Large intestine (tissue), 3 donors: ENCODE results near the gene KCNQ1. TPM values are rescaled to one million over a fixed set of nuclear protein-coding genes. Genes with fewer than 3 reads are reported as not detected.

ENCODE experiments used
- DNase-seq, 2 donors: peaks; one replicate each; pipeline versions ENCODE4 v3.0.0 to v3.0.0-alpha.2; 2013
- H3K27ac ChIP-seq: one replicate; pipeline ENCODE4 v1.5.1; 2013; ENCODE audit warnings: low read length
- H3K27me3 ChIP-seq: 2 replicates; pipeline ENCODE4 v1.6.1; 2013; ENCODE audit warnings: low read length; ENCODE audit not compliant: control insufficient read depth, insufficient read depth
- H3K36me3 ChIP-seq: 2 replicates; pipeline ENCODE4 v1.6.1; 2013; ENCODE audit warnings: low read length; ENCODE audit not compliant: control insufficient read depth, insufficient read depth
- H3K4me1 ChIP-seq: one replicate; pipeline ENCODE4 v1.6.1; 2013; ENCODE audit warnings: low read length; ENCODE audit not compliant: control insufficient read depth, insufficient read depth
- H3K4me3 ChIP-seq: one replicate; pipeline ENCODE4 v1.5.1; 2013; ENCODE audit warnings: low read length
- H3K9me3 ChIP-seq: one replicate; pipeline ENCODE4 v1.6.1; 2013; ENCODE audit warnings: mild to moderate bottlenecking, low read depth, low read length, moderate library complexity; ENCODE audit not compliant: control insufficient read depth
- WGBS: methylation state at CpG from one replicate; pipeline ENCODE4 v1.1.5; 2013; ENCODE audit warnings: low lambda C conversion rate; ENCODE audit not compliant: insufficient coverage; 5-methylcytosine and 5-hydroxymethylcytosine counted together
- polyA plus RNA-seq: library from polyadenylated mRNA; unstranded; fragments of 120-200 nt; gene quantifications from one replicate; pipeline ENCODE4 v1.2.1, GENCODE V29; 2013

The KCNQ1 gene
- polyA plus RNA-seq, 1 donor, result 19.5 TPM

GRCh38 chr11:2650343-2650867, 205.6 kb downstream of the KCNQ1 start:
- no peaks in the 10 kb centered on the region for H3K27me3 ChIP-seq
- no peak for DNase-seq
- H3K27ac ChIP-seq, result no peak overlapping the region
- no peaks in the 10 kb centered on the region for H3K36me3 ChIP-seq
- H3K4me1 ChIP-seq, result no peaks in the 10 kb centered on the region
- H3K4me3 ChIP-seq, result no peak overlapping the region
- H3K9me3 ChIP-seq, result peaks cover 80% of the 10 kb centered on the region
- 100% methylated on average over 2 of the region's 2 CpGs for WGBS

- H3K4me3 ChIP-seq, result no peak overlapping the region
- DNase-seq, result no peak
- peaks cover 77% of the 10 kb centered on the region for H3K9me3 ChIP-seq
- no peaks in the 10 kb centered on the region for H3K36me3 ChIP-seq
- no peaks in the 10 kb centered on the region for H3K4me1 ChIP-seq
- no peak overlapping the region for H3K27ac ChIP-seq
- no peaks in the 10 kb centered on the region for H3K27me3 ChIP-seq
- no CpG with 5 or more reads among the region's 4 CpGs for WGBS
These were observed 206.3 kb downstream of the KCNQ1 start for GRCh38 chr11:2651054-2651617.

- no peak for DNase-seq
- Histone ChIP-seq H3K27me3 (no peaks in the 10 kb centered on the region), H3K4me3 (no peak overlapping the region), H3K27ac (no peak overlapping the region), H3K4me1 (no peaks in the 10 kb centered on the region), H3K9me3 (peaks cover 78% of the 10 kb centered on the region), H3K36me3 (no peaks in the 10 kb centered on the region)
- no CpG with 5 or more reads among the region's 7 CpGs for WGBS
These were observed 207.0 kb downstream of the KCNQ1 start for GRCh38 chr11:2651826-2652271.

- H3K27ac ChIP-seq, result no peak overlapping the region
- no peak for DNase-seq
- no peaks in the 10 kb centered on the region for H3K4me1 ChIP-seq
- no peaks in the 10 kb centered on the region for H3K36me3 ChIP-seq
- 79% methylated on average over 3 of the region's 11 CpGs for WGBS
- H3K4me3 ChIP-seq, result no peak overlapping the region
- H3K9me3 ChIP-seq, result peaks cover 75% of the 10 kb centered on the region
- H3K27me3 ChIP-seq, result no peaks in the 10 kb centered on the region
These were observed 207.8 kb downstream of the KCNQ1 start for GRCh38 chr11:2652333-2653197.

- DNase-seq, result no peak
- Histone ChIP-seq H3K4me1 (no peaks in the 10 kb centered on the region), H3K4me3 (no peak overlapping the region), H3K9me3 (peaks cover 77% of the 10 kb centered on the region), H3K27me3 (no peaks in the 10 kb centered on the region), H3K27ac (no peak overlapping the region), H3K36me3 (no peaks in the 10 kb centered on the region)
- WGBS, result no CpG with 5 or more reads among the region's 1 CpG
These were observed 208.4 kb downstream of the KCNQ1 start for GRCh38 chr11:2653198-2653551.

GRCh38 chr11:2653930-2654739, 209.3 kb downstream of the KCNQ1 start:
- H3K27me3 ChIP-seq, result no peaks in the 10 kb centered on the region
- H3K36me3 ChIP-seq, result no peaks in the 10 kb centered on the region
- no CpG with 5 or more reads among the region's 16 CpGs for WGBS
- no peak for DNase-seq
- no peak overlapping the region for H3K4me3 ChIP-seq
- no peaks in the 10 kb centered on the region for H3K4me1 ChIP-seq
- no peak overlapping the region for H3K27ac ChIP-seq
- H3K9me3 ChIP-seq, result peaks cover 79% of the 10 kb centered on the region

GRCh38 chr11:2655016-2655719, 210.4 kb downstream of the KCNQ1 start:
- H3K4me3 ChIP-seq, result no peak overlapping the region
- DNase-seq, result no peak
- H3K36me3 ChIP-seq, result no peaks in the 10 kb centered on the region
- H3K27me3 ChIP-seq, result no peaks in the 10 kb centered on the region
- H3K4me1 ChIP-seq, result no peaks in the 10 kb centered on the region
- WGBS, result no CpG with 5 or more reads among the region's 6 CpGs
- peaks cover 74% of the 10 kb centered on the region for H3K9me3 ChIP-seq
- H3K27ac ChIP-seq, result no peak overlapping the region

- no peak for DNase-seq
- H3K36me3 ChIP-seq, result no peaks in the 10 kb centered on the region
- H3K4me1 ChIP-seq, result no peaks in the 10 kb centered on the region
- no peak overlapping the region for H3K27ac ChIP-seq
- H3K9me3 ChIP-seq, result peaks cover 74% of the 10 kb centered on the region
- no peak overlapping the region for H3K4me3 ChIP-seq
- H3K27me3 ChIP-seq, result no peaks in the 10 kb centered on the region
- 80% methylated on average over 1 of the region's 6 CpGs for WGBS
These were observed 211.2 kb downstream of the KCNQ1 start for GRCh38 chr11:2655834-2656622.

- Histone ChIP-seq H3K4me1 (no peaks in the 10 kb centered on the region), H3K9me3 (peaks cover 72% of the 10 kb centered on the region), H3K36me3 (peaks cover under 1% of the 10 kb centered on the region), H3K27me3 (no peaks in the 10 kb centered on the region), H3K4me3 (no peak overlapping the region), H3K27ac (no peak overlapping the region)
- DNase-seq, result no peak
- WGBS, result no CpG with 5 or more reads among the region's 1 CpG
These were observed 212.1 kb downstream of the KCNQ1 start for GRCh38 chr11:2656859-2657258.
